ENCODE results near the gene RHNO1.
A peak's percentile ranks its signal among the peaks of the same experiment; 100 is the strongest.

Gene RHNO1

GRCh38 chr12:2835691-2836403 is 41.2 kb upstream of the RHNO1 start:
- no peak overlapping the region for H3K27ac ChIP-seq (ENCODE audit: insufficient read depth in 1 of 2, low read depth in 1 of 2, low read length in 2 of 2, poor library complexity in 1 of 2, severe bottlenecking in 2 of 2)
- WGBS (ENCODE audit: insufficient coverage) = 89% methylated on average over 2 of the region's 4 CpGs
- no peak for DNase-seq
- H3K36me3 ChIP-seq (ENCODE audit: control insufficient read depth in 4 of 4, insufficient read depth in 4 of 4, low read length in 3 of 4) = peaks cover 1 to 9% (median 5%) of the 10 kb centered on the region in 4 experiments
- ChIA-PET POLR2A (no interaction called here), CTCF (interaction anchor here (1.0 kb wide), 1 partner anchor 10 kb away, joined by 5 read pairs; no protein-coding TSS in a partner anchor)
- H3K9me3 ChIP-seq (ENCODE audit: control extremely low read depth in 1 of 5, control insufficient read depth in 4 of 5, insufficient read depth in 2 of 5, low read depth in 1 of 5, low read length in 4 of 5) = no peaks in the 10 kb centered on the region
- H3K4me1 ChIP-seq (ENCODE audit: control extremely low read depth in 1 of 4, control insufficient read depth in 4 of 4, insufficient read depth in 4 of 4, low read length in 3 of 4) = peaks cover 0 to 2% (median 0%) of the 10 kb centered on the region in 4 experiments
- peaks cover 0 to 12% (median 0%) of the 10 kb centered on the region in 5 experiments for H3K27me3 ChIP-seq (replicated peaks in 2 of 5; ENCODE audit: control insufficient read depth in 4 of 5, insufficient read depth in 5 of 5, low read length in 4 of 5)
- H3K4me3 ChIP-seq (ENCODE audit: control insufficient read depth in 1 of 7, extremely low read depth in 1 of 7, insufficient read depth in 4 of 7, low read depth in 2 of 7, low read length in 6 of 7) = no peak overlapping the region

DNA sequence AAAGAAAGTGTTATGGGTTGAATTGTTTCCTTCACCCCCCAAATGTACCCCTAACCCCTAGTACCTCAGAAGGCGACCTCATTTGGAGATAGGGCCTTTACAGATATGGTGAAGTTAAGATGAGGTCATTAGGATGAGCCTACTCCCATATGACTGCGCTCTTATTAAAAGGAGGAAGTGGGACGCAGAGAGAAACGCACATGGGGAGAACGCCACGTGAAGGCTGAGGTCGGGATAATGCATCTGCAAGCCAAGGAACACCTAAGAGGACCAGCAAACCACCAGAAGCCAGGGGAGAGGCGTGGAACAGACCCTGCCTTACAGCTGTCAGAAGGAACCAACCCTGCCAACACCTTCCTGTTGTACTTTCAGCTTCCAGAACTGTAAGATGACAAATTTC is 40.4 kb upstream of the RHNO1 start:
- no peak overlapping the region for H3K27ac ChIP-seq (ENCODE audit: insufficient read depth in 1 of 2, low read depth in 1 of 2, low read length in 2 of 2, poor library complexity in 1 of 2, severe bottlenecking in 2 of 2)
- H3K4me1 ChIP-seq (ENCODE audit: control extremely low read depth in 1 of 4, control insufficient read depth in 4 of 4, insufficient read depth in 4 of 4, low read length in 3 of 4) = peaks cover 0 to 2% (median 0%) of the 10 kb centered on the region in 4 experiments

DNA sequence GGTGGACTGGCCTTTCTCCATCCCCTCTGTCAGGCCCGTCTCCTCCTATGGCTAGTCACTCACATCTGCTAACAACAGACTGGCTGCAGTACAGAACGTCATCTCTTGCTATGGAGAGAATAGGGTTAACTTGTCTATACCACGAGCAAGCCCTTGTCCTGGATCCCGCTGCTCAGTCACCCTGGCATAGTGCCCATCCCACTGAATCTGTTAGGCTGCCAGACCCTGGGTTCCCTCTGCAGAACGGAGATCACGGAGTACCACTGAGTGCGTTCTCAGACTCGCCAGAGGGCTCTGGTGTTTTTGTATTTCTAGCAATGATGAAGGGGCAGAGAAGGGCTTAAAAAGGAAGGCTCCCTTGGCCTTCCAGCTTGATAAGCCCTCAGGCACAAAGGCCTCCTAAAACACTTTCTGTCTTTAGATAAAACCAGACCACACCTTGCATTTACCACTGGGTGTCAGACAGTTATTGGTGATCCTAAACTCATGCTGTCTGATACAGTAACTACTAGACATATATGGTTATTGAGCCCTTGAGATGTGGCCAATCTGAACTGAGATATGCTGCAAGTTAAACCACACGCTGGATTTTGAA is 35.9 kb upstream of the RHNO1 start:
- DNase-seq = peak in 1 of 3 donors; percentile 3
- H3K4me1 ChIP-seq (ENCODE audit: control extremely low read depth in 1 of 4, control insufficient read depth in 4 of 4, insufficient read depth in 4 of 4, low read length in 3 of 4) = no peaks in the 10 kb centered on the region
- ChIA-PET CTCF (no interaction called here), POLR2A (no interaction called here)
- peaks cover 5 to 20% (median 10%) of the 10 kb centered on the region in 4 experiments for H3K36me3 ChIP-seq (ENCODE audit: control insufficient read depth in 4 of 4, insufficient read depth in 4 of 4, low read length in 3 of 4)
- no peak overlapping the region for H3K4me3 ChIP-seq (ENCODE audit: control insufficient read depth in 1 of 7, extremely low read depth in 1 of 7, insufficient read depth in 4 of 7, low read depth in 2 of 7, low read length in 6 of 7)
- 90% methylated on average over 8 of the region's 9 CpGs for WGBS (ENCODE audit: insufficient coverage)
- no peak overlapping the region for H3K27ac ChIP-seq (ENCODE audit: insufficient read depth in 1 of 2, low read depth in 1 of 2, low read length in 2 of 2, poor library complexity in 1 of 2, severe bottlenecking in 2 of 2)
- no peaks in the 10 kb centered on the region for H3K27me3 ChIP-seq (replicated peaks in 2 of 5; ENCODE audit: control insufficient read depth in 4 of 5, insufficient read depth in 5 of 5, low read length in 4 of 5)
- H3K9me3 ChIP-seq (ENCODE audit: control extremely low read depth in 1 of 5, control insufficient read depth in 4 of 5, insufficient read depth in 2 of 5, low read depth in 1 of 5, low read length in 4 of 5) = no peaks in the 10 kb centered on the region

More for the DNA sequence above, 40.4 kb upstream of the RHNO1 start:
- no peak overlapping the region for H3K4me3 ChIP-seq (ENCODE audit: control insufficient read depth in 1 of 7, extremely low read depth in 1 of 7, insufficient read depth in 4 of 7, low read depth in 2 of 7, low read length in 6 of 7)
- H3K9me3 ChIP-seq (ENCODE audit: control extremely low read depth in 1 of 5, control insufficient read depth in 4 of 5, insufficient read depth in 2 of 5, low read depth in 1 of 5, low read length in 4 of 5) = no peaks in the 10 kb centered on the region
- DNase-seq = no peak
- ChIA-PET CTCF (interaction anchor here (1.0 to 1.5 kb wide), 2 partner anchors 9 to 14 kb away, joined by 3 to 5 read pairs; no protein-coding TSS in a partner anchor), POLR2A (no interaction called here)
- H3K36me3 ChIP-seq (ENCODE audit: control insufficient read depth in 4 of 4, insufficient read depth in 4 of 4, low read length in 3 of 4) = peaks cover 4 to 12% (median 6%) of the 10 kb centered on the region in 4 experiments
- H3K27me3 ChIP-seq (replicated peaks in 2 of 5; ENCODE audit: control insufficient read depth in 4 of 5, insufficient read depth in 5 of 5, low read length in 4 of 5) = peaks cover 0 to 12% (median 0%) of the 10 kb centered on the region in 5 experiments
- 92% methylated on average over 6 of the region's 8 CpGs for WGBS (ENCODE audit: insufficient coverage)

DNA sequence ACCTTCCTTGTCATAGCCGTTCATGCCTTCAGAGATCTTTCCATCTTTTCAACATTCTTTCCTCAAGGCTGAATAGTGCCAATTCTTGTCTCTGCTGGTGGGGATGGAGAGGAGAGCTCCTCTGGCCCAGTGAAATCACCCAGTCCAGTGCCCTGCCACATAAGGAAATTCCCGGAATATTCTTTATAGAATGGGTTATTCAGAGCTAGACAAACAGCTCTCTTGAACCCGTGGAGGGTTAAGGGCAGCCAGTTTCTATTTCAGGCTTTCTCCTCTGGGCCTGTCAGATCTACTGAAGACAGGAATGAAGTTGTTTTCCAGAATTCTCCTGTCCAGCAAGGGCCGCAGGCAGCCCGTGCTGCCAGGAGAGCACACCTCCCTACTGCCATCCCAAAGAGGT is 34.1 kb upstream of the RHNO1 start:
- Histone ChIP-seq H3K4me3 (ENCODE audit: control insufficient read depth in 1 of 7, extremely low read depth in 1 of 7, insufficient read depth in 4 of 7, low read depth in 2 of 7, low read length in 6 of 7) (no peak overlapping the region), H3K9me3 (ENCODE audit: control extremely low read depth in 1 of 5, control insufficient read depth in 4 of 5, insufficient read depth in 2 of 5, low read depth in 1 of 5, low read length in 4 of 5) (no peaks in the 10 kb centered on the region), H3K27me3 (replicated peaks in 2 of 5; ENCODE audit: control insufficient read depth in 4 of 5, insufficient read depth in 5 of 5, low read length in 4 of 5) (no peaks in the 10 kb centered on the region), H3K27ac (ENCODE audit: insufficient read depth in 1 of 2, low read depth in 1 of 2, low read length in 2 of 2, poor library complexity in 1 of 2, severe bottlenecking in 2 of 2) (no peak overlapping the region), H3K4me1 (ENCODE audit: control extremely low read depth in 1 of 4, control insufficient read depth in 4 of 4, insufficient read depth in 4 of 4, low read length in 3 of 4) (no peaks in the 10 kb centered on the region), H3K36me3 (ENCODE audit: control insufficient read depth in 4 of 4, insufficient read depth in 4 of 4, low read length in 3 of 4) (peaks cover 5 to 20% (median 10%) of the 10 kb centered on the region in 4 experiments)
- WGBS (ENCODE audit: insufficient coverage) = 100% methylated on average over 4 of the region's 5 CpGs
- no peak for DNase-seq
- ChIA-PET CTCF (interaction anchor here (1.2 kb wide), 1 partner anchor 14 kb away, joined by 3 read pairs; the partner anchor contains the start of gene TEX52), POLR2A (no interaction called here)

GRCh38 chr12:2844786-2845185 is 32.2 kb upstream of the RHNO1 start:
- H3K4me1 ChIP-seq (ENCODE audit: control extremely low read depth in 1 of 4, control insufficient read depth in 4 of 4, insufficient read depth in 4 of 4, low read length in 3 of 4) = no peaks in the 10 kb centered on the region
- no peak overlapping the region for H3K27ac ChIP-seq (ENCODE audit: insufficient read depth in 1 of 2, low read depth in 1 of 2, low read length in 2 of 2, poor library complexity in 1 of 2, severe bottlenecking in 2 of 2)
- peaks cover 0 to 22% (median 9%) of the 10 kb centered on the region in 4 experiments for H3K36me3 ChIP-seq (ENCODE audit: control insufficient read depth in 4 of 4, insufficient read depth in 4 of 4, low read length in 3 of 4)
- 100% methylated on average over 8 of the region's 9 CpGs for WGBS (ENCODE audit: insufficient coverage)
- POLR2A ChIA-PET = no interaction called here
- CTCF ChIA-PET = interaction anchor here (1.2 to 3.8 kb wide), 5 partner anchors 10 to 197 kb away, joined by 3 to 18 read pairs (median 8); no protein-coding TSS in a partner anchor
- no peaks in the 10 kb centered on the region for H3K9me3 ChIP-seq (ENCODE audit: control extremely low read depth in 1 of 5, control insufficient read depth in 4 of 5, insufficient read depth in 2 of 5, low read depth in 1 of 5, low read length in 4 of 5)
- no peak for DNase-seq
- H3K4me3 ChIP-seq (ENCODE audit: control insufficient read depth in 1 of 7, extremely low read depth in 1 of 7, insufficient read depth in 4 of 7, low read depth in 2 of 7, low read length in 6 of 7) = no peak overlapping the region
- no peaks in the 10 kb centered on the region for H3K27me3 ChIP-seq (replicated peaks in 2 of 5; ENCODE audit: control insufficient read depth in 4 of 5, insufficient read depth in 5 of 5, low read length in 4 of 5)

GRCh38 chr12:2845280-2845679 is 31.7 kb upstream of the RHNO1 start:
- ChIA-PET CTCF (interaction anchor here (1.0 to 3.8 kb wide), 7 partner anchors 9 to 197 kb away, joined by 3 to 18 read pairs (median 7); no protein-coding TSS in a partner anchor), POLR2A (no interaction called here)
- Histone ChIP-seq H3K4me1 (ENCODE audit: control extremely low read depth in 1 of 4, control insufficient read depth in 4 of 4, insufficient read depth in 4 of 4, low read length in 3 of 4) (no peaks in the 10 kb centered on the region), H3K9me3 (ENCODE audit: control extremely low read depth in 1 of 5, control insufficient read depth in 4 of 5, insufficient read depth in 2 of 5, low read depth in 1 of 5, low read length in 4 of 5) (no peaks in the 10 kb centered on the region), H3K27me3 (replicated peaks in 2 of 5; ENCODE audit: control insufficient read depth in 4 of 5, insufficient read depth in 5 of 5, low read length in 4 of 5) (no peaks in the 10 kb centered on the region), H3K36me3 (ENCODE audit: control insufficient read depth in 4 of 4, insufficient read depth in 4 of 4, low read length in 3 of 4) (peaks cover 0 to 22% (median 9%) of the 10 kb centered on the region in 4 experiments), H3K27ac (ENCODE audit: insufficient read depth in 1 of 2, low read depth in 1 of 2, low read length in 2 of 2, poor library complexity in 1 of 2, severe bottlenecking in 2 of 2) (no peak overlapping the region), H3K4me3 (ENCODE audit: control insufficient read depth in 1 of 7, extremely low read depth in 1 of 7, insufficient read depth in 4 of 7, low read depth in 2 of 7, low read length in 6 of 7) (no peak overlapping the region)
- DNase-seq = no peak
- WGBS (ENCODE audit: insufficient coverage) = 60% methylated on average over 1 of the region's 6 CpGs

GRCh38 chr12:2851931-2852330 is 25.1 kb upstream of the RHNO1 start:
- no peak overlapping the region for H3K27ac ChIP-seq (ENCODE audit: insufficient read depth in 1 of 2, low read depth in 1 of 2, low read length in 2 of 2, poor library complexity in 1 of 2, severe bottlenecking in 2 of 2)
- no peaks in the 10 kb centered on the region for H3K27me3 ChIP-seq (replicated peaks in 2 of 5; ENCODE audit: control insufficient read depth in 4 of 5, insufficient read depth in 5 of 5, low read length in 4 of 5)
- CTCF ChIA-PET = interaction anchor here (0.8 to 1.4 kb wide), 4 partner anchors 11 to 182 kb away, joined by 3 to 5 read pairs (median 4); no protein-coding TSS in a partner anchor
- H3K4me3 ChIP-seq (ENCODE audit: control insufficient read depth in 1 of 7, extremely low read depth in 1 of 7, insufficient read depth in 4 of 7, low read depth in 2 of 7, low read length in 6 of 7) = no peak overlapping the region
- H3K4me1 ChIP-seq (ENCODE audit: control extremely low read depth in 1 of 4, control insufficient read depth in 4 of 4, insufficient read depth in 4 of 4, low read length in 3 of 4) = no peaks in the 10 kb centered on the region
- no peaks in the 10 kb centered on the region for H3K9me3 ChIP-seq (ENCODE audit: control extremely low read depth in 1 of 5, control insufficient read depth in 4 of 5, insufficient read depth in 2 of 5, low read depth in 1 of 5, low read length in 4 of 5)
- 90% methylated on average over 1 of the region's 3 CpGs for WGBS (ENCODE audit: insufficient coverage)
- peaks cover 0 to 5% (median 3%) of the 10 kb centered on the region in 4 experiments for H3K36me3 ChIP-seq (ENCODE audit: control insufficient read depth in 4 of 4, insufficient read depth in 4 of 4, low read length in 3 of 4)
- no peak for DNase-seq
- POLR2A ChIA-PET = no interaction called here
